NT2/D1 (cell line): Measurements from ENCODE around the gene CACNA1A.

Source experiments
- SUZ12 ChIP-seq: IDR thresholded peaks from 2 replicates; pipeline ENCODE4 v1.6.1; 2011; ENCODE audit not compliant: insufficient read length, insufficient read depth; ENCODE audit errors: extremely low read depth
- YY1 ChIP-seq: IDR thresholded peaks from 2 replicates; pipeline ENCODE4 v1.6.1; 2011; ENCODE audit not compliant: insufficient read length, insufficient read depth
- ZNF274 ChIP-seq: IDR thresholded peaks from 2 replicates; pipeline ENCODE4 v1.6.1; 2011; ENCODE audit warnings: mild to moderate bottlenecking, low read depth, low read length

- TF ChIP-seq SUZ12 (no peak), ZNF274 (no peak), YY1 (no peak)
Measured at GRCh38 chr19:13226983-13227382, 279.3 kb downstream of the CACNA1A start.
